Measurements from ENCODE around the gene TADA2B.

TADA2B gene

GRCh38 chr4:7045961-7046921 lies 3.1 kb downstream of the TADA2B start:
- peak overlapping the region; percentile 33 for H3K4me3 ChIP-seq (ENCODE audit: low read depth, low read length)
- TF ChIP-seq, protein P1, sequence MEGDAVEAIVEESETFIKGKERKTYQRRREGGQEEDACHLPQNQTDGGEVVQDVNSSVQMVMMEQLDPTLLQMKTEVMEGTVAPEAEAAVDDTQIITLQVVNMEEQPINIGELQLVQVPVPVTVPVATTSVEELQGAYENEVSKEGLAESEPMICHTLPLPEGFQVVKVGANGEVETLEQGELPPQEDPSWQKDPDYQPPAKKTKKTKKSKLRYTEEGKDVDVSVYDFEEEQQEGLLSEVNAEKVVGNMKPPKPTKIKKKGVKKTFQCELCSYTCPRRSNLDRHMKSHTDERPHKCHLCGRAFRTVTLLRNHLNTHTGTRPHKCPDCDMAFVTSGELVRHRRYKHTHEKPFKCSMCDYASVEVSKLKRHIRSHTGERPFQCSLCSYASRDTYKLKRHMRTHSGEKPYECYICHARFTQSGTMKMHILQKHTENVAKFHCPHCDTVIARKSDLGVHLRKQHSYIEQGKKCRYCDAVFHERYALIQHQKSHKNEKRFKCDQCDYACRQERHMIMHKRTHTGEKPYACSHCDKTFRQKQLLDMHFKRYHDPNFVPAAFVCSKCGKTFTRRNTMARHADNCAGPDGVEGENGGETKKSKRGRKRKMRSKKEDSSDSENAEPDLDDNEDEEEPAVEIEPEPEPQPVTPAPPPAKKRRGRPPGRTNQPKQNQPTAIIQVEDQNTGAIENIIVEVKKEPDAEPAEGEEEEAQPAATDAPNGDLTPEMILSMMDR (IDR thresholded peaks at IDR 0.05; ENCODE audit: borderline replicate concordance, insufficient read depth, low read depth, low read length), result no peak

DNA sequence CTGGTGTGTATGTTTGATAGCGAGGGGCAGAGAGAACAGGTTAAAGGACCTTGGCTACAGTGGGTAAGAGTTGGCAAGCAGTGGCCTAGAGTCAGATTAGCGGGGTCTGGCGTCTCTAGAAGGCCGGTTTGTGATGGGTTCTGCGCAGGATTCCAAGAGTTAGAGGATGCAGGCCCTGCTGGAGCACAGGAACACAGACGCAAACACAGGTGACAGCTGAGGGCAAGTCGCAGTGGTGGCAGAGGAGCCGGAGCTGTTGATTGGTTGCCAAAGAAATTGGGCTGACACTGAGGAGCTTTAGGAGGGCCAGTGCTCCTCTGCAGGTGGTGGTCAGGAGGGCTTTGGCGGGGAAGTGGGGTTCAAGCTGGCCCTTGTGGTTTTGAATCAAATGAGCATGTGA lies 3.8 kb downstream of the TADA2B start:
- no peak overlapping the region for H3K4me3 ChIP-seq (ENCODE audit: low read depth, low read length)
- TF ChIP-seq, protein P1 (IDR thresholded peaks at IDR 0.05; ENCODE audit: borderline replicate concordance, insufficient read depth, low read depth, low read length), result no peak

- TF ChIP-seq, protein P1 (IDR thresholded peaks at IDR 0.05; ENCODE audit: borderline replicate concordance, insufficient read depth, low read depth, low read length), result no peak
- H3K4me3 ChIP-seq (ENCODE audit: low read depth, low read length), result no peak overlapping the region
Observed at GRCh38 chr4:7048642-7049041, 5.5 kb downstream of the TADA2B start.

DNA sequence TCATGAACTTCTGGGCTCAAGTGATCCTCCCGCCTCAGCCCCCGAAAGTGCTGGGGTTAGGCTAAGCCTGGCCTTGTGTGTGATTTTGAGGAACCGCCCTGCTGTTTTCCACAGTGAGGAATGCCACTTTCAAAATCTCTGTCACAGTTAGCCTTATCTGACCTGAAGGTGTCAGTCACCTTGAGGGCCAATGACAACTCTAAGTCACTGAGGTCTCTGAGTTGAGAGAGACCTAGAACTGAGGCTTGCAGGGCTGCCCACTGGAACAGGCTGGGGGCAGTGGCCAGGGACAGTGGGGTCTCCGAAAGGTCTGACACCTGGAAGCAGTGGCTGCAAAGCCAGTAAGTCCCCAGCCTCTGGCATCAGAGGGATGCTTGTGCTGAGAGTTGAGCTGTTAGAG lies 6.1 kb downstream of the TADA2B start:
- TF ChIP-seq, protein P1 (IDR thresholded peaks at IDR 0.05; ENCODE audit: borderline replicate concordance, insufficient read depth, low read depth, low read length), result no peak
- H3K4me3 ChIP-seq (ENCODE audit: low read depth, low read length), result no peak overlapping the region

GRCh38 chr4:7049739-7050138 lies 6.6 kb downstream of the TADA2B start:
- TF ChIP-seq, protein P1 (IDR thresholded peaks at IDR 0.05; ENCODE audit: borderline replicate concordance, insufficient read depth, low read depth, low read length), result no peak
- H3K4me3 ChIP-seq (ENCODE audit: low read depth, low read length), result no peak overlapping the region

DNA sequence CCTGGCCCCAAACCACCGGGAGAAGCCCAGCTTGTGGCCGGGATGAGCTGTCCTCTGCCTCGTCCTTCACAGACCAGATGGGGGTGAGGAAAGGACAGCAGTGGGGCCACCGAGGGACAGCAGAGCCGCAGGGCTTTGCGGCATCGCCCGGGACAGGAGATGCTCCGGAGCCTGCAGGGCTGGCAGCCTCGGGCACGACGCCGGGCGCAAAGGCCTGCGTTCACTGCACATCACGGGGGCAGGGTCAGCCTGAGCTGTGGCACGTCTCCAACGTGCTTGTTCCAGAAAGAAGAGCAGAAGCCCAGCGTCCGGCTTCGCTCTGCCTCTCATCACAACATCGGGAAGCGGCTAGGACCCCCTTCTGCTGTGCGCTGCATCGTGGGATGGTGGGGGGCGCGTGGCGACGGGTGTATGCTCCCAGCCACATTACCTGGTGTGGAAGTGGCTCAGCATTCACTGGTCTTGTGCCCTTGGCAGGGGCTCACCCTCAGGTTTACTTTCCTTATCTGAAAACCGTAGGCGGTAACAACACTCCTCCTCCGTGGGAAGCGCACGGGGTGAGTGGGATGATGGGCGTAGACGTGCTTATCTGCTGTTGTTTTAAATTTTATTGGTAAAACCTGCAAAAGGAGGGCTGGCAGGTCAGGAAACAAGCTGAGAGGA lies 7.4 kb downstream of the TADA2B start:
- TF ChIP-seq, protein P1 (IDR thresholded peaks at IDR 0.05; ENCODE audit: borderline replicate concordance, insufficient read depth, low read depth, low read length), result no peak

More for the DNA sequence above, 7.4 kb downstream of the TADA2B start:
- H3K4me3 ChIP-seq (ENCODE audit: low read depth, low read length), result no peak overlapping the region
